HepG2 (cell line): Measurements from ENCODE around the gene PIAS3. TPM values are rescaled to one million over a fixed set of nuclear protein-coding genes. Genes with fewer than 3 reads are reported as not detected.

ENCODE experiments used
- AHR ChIP-seq: IDR thresholded peaks from 2 replicates; pipeline ENCODE4 v1.6.1; 2018; ENCODE audit warnings: missing genetic modification reagents, missing compliant biosample characterization
- KDM2A ChIP-seq: sonication (generic); formaldehyde crosslinking; IDR thresholded peaks from 2 replicates; pipeline ENCODE4 v1.4.0; 2020; ENCODE audit warnings: low read depth, missing genetic modification reagents, borderline replicate concordance
- KDM4B ChIP-seq: sonication (generic); formaldehyde crosslinking; IDR thresholded peaks from 2 replicates; pipeline ENCODE4 v1.4.0; 2020; ENCODE audit warnings: missing genetic modification reagents
- NPAS2 ChIP-seq: sonication (generic); formaldehyde crosslinking; IDR thresholded peaks from 2 replicates; pipeline ENCODE4 v1.8.0; 2022; ENCODE audit warnings: mild to moderate bottlenecking, missing genetic modification reagents, borderline replicate concordance
- PCBP1 ChIP-seq: fragments of 200-400 bp; formaldehyde crosslinking; IDR thresholded peaks from 2 replicates; pipeline ENCODE4 v1.6.1; 2017; ENCODE audit warnings: mild to moderate bottlenecking, low read depth, low read length, borderline replicate concordance
- REL ChIP-seq: sonication (generic); formaldehyde crosslinking; conservative IDR thresholded peaks from 2 replicates; pipeline ENCODE4 v1.8.0; 2022; ENCODE audit warnings: mild to moderate bottlenecking, missing genetic modification reagents, moderate library complexity
- SPEN ChIP-seq: sonication (generic); formaldehyde crosslinking; IDR thresholded peaks from 2 replicates; pipeline ENCODE4 v1.5.1; 2020; ENCODE audit warnings: low read depth, mild to moderate bottlenecking, missing genetic modification reagents
- ZBTB8A ChIP-seq: sonication (generic); formaldehyde crosslinking; IDR thresholded peaks from 2 replicates; pipeline ENCODE4 v1.4.0; 2020; ENCODE audit warnings: mild to moderate bottlenecking, low read depth, missing genetic modification reagents, borderline replicate concordance
- ZNF460 ChIP-seq: sonication (generic); formaldehyde crosslinking; IDR thresholded peaks from 2 replicates; pipeline ENCODE4 v1.5.1; 2020; ENCODE audit warnings: missing genetic modification reagents, mild to moderate bottlenecking, borderline replicate concordance
- ZNF484 ChIP-seq: sonication (generic); formaldehyde crosslinking; IDR thresholded peaks from 2 replicates; pipeline ENCODE4 v1.5.1; 2020; ENCODE audit warnings: mild to moderate bottlenecking, low read depth, missing genetic modification reagents, borderline replicate concordance
- ZNF816 ChIP-seq: sonication (generic); formaldehyde crosslinking; IDR thresholded peaks from 2 replicates; pipeline ENCODE4 v1.8.0; 2022; ENCODE audit warnings: missing genetic modification reagents, mild to moderate bottlenecking, borderline replicate concordance
- polyA plus RNA-seq, 8 experiments: library from polyadenylated mRNA; depleted of rRNA in 3 of 8; stranded (reverse) in 7 of 8; unstranded in 1 of 8; fragments of >200 nt; fragmentation: Illumina TruSeq in 4 of 8; extraction: Trizol in 4 of 8; gene quantifications; 2 replicates each; pipeline versions ENCODE4 v1.2.1 to v1.2.3, GENCODE V29; 2011 to 2016; ENCODE audit warnings: low read depth in 4 of 8, missing spikeins in 1 of 8, mixed read lengths in 1 of 8; ENCODE audit not compliant: insufficient read depth in 1 of 8
- total RNA-seq, 5 experiments: library from RNA; depleted of rRNA; stranded (reverse); fragments of >200 nt; fragmentation: Illumina TruSeq; extraction: Trizol; gene quantifications; 2 replicates each; pipeline ENCODE4 v1.2.3, GENCODE V29; 2016; ENCODE audit warnings: low read depth in 1 of 5
- TF ChIP-seq, protein P1 (sequence below): sonication (generic); formaldehyde crosslinking; IDR thresholded peaks from 2 replicates; pipeline ENCODE4 v1.8.1; 2022; ENCODE audit warnings: mild to moderate bottlenecking, missing genetic modification reagents
- TF ChIP-seq, protein P2 (sequence below), 2 experiments: fragments of 450-650 bp in 1 of 2; sonication (generic) in 1 of 2; formaldehyde crosslinking in 1 of 2; IDR thresholded peaks; 2 replicates each; pipeline versions ENCODE4 v1.6.1 to v1.8.0; 2016 to 2022; ENCODE audit warnings: antibody characterized with exemption in 1 of 2, mild to moderate bottlenecking in 1 of 2, missing genetic modification reagents in 1 of 2
- TF ChIP-seq, protein P3 (sequence below): sonication (generic); formaldehyde crosslinking; IDR thresholded peaks from 2 replicates; pipeline ENCODE4 v1.8.1; 2023; ENCODE audit warnings: mild to moderate bottlenecking, missing genetic modification reagents

Gene PIAS3
- total and polyA plus RNA-seq, 2 of the 13 experiments (the other 11 are each of a cell fraction or from before 2014, with no cell fraction given), result 3.7 to 8.0 TPM

DNA sequence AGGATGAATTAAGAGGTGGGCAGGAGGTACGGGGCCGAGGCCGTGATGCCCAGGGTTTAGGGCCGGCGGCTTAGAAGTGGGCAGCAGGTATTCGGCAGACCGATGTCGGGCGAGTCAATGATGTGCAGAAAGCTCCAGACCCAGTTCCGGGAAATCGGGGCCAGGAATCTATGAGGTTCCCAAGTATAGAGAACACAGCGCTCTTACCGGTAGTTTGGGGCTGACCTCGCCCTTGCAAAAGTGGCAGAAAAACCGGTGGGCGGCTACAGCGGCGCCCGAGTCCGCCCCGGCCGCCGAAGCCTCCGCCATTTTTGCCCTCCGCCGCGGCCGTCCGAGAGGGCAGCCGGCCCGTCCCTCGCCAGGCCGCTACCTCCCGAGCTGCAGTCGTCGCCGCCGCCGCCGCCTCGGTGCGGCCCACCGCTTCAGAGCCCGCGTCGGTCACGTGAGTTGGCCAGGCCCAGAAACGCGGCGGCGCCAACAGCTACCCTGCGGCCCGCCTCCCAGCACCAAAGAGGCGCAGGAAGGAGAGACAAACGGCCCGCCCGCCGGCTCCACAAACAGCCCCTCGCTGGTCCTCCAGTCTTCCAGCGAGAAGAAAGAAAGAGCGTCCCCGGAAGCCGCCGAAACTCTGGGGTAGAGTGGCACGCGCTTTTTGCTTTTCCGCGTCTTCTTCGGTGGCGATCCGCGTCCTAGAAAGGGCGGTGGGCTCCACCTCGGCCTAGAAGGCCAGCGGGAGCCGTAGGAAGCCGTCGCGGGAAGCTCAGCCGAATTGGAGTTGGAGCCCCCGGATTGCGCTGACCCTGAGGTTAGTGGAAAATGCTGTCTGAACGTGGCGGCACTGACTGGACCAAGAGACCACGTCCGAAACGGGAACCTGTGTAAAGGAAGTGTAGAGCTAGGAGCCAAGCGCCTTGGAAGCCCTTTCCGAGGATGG is 35.0 kb downstream of the PIAS3 start, which contains the start of the genes POLR3C and RNF115 (continued):
- TF ChIP-seq NPAS2 (CRISPR knock-in tag) (no peak), PCBP1 (no peak), ZNF460 (CRISPR knock-in tag) (0 out of 2 replicates have a peak, but pooled peaks have one; percentile 23), ZBTB8A (no peak), SPEN (CRISPR knock-in tag) (peak; percentile 79), KDM2A (peak; percentile 83), ZNF484 (no peak), AHR (CRISPR knock-in tag) (0 out of 2 replicates have a peak, but pooled peaks have one; percentile 46), REL (CRISPR knock-in tag) (no peak), ZNF816 (CRISPR knock-in tag) (no peak; the same call in 1 of the 2 replicates), KDM4B (CRISPR knock-in tag) (peak; percentile 66; the same call in 1 of the 2 replicates)
- TF ChIP-seq, protein P1, sequence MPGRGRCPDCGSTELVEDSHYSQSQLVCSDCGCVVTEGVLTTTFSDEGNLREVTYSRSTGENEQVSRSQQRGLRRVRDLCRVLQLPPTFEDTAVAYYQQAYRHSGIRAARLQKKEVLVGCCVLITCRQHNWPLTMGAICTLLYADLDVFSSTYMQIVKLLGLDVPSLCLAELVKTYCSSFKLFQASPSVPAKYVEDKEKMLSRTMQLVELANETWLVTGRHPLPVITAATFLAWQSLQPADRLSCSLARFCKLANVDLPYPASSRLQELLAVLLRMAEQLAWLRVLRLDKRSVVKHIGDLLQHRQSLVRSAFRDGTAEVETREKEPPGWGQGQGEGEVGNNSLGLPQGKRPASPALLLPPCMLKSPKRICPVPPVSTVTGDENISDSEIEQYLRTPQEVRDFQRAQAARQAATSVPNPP (CRISPR knock-in tag), result no peak
- TF ChIP-seq, protein P2, sequence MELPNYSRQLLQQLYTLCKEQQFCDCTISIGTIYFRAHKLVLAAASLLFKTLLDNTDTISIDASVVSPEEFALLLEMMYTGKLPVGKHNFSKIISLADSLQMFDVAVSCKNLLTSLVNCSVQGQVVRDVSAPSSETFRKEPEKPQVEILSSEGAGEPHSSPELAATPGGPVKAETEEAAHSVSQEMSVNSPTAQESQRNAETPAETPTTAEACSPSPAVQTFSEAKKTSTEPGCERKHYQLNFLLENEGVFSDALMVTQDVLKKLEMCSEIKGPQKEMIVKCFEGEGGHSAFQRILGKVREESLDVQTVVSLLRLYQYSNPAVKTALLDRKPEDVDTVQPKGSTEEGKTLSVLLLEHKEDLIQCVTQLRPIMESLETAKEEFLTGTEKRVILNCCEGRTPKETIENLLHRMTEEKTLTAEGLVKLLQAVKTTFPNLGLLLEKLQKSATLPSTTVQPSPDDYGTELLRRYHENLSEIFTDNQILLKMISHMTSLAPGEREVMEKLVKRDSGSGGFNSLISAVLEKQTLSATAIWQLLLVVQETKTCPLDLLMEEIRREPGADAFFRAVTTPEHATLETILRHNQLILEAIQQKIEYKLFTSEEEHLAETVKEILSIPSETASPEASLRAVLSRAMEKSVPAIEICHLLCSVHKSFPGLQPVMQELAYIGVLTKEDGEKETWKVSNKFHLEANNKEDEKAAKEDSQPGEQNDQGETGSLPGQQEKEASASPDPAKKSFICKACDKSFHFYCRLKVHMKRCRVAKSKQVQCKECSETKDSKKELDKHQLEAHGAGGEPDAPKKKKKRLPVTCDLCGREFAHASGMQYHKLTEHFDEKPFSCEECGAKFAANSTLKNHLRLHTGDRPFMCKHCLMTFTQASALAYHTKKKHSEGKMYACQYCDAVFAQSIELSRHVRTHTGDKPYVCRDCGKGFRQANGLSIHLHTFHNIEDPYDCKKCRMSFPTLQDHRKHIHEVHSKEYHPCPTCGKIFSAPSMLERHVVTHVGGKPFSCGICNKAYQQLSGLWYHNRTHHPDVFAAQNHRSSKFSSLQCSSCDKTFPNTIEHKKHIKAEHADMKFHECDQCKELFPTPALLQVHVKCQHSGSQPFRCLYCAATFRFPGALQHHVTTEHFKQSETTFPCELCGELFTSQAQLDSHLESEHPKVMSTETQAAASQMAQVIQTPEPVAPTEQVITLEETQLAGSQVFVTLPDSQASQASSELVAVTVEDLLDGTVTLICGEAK (IDR thresholded peaks at IDR 0.05), result no peak
- TF ChIP-seq, protein P2 (CRISPR knock-in tag; IDR thresholded peaks at IDR 0.05), result peak; percentile 69; the same call in 1 of the 2 replicates
- TF ChIP-seq, protein P3, sequence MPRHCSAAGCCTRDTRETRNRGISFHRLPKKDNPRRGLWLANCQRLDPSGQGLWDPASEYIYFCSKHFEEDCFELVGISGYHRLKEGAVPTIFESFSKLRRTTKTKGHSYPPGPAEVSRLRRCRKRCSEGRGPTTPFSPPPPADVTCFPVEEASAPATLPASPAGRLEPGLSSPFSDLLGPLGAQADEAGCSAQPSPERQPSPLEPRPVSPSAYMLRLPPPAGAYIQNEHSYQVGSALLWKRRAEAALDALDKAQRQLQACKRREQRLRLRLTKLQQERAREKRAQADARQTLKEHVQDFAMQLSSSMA (CRISPR knock-in tag), result no peak
